Neural cell (in vitro differentiated cells): ENCODE results near the gene PAOX. TPM values are rescaled to one million over a fixed set of nuclear protein-coding genes. Genes with fewer than 3 reads are reported as not detected.

Experiments
- H2AFZ ChIP-seq: fragments of 200-600, 300-800 bp; sonication (generic), shearing (Covaris generic); 2 replicates; pipeline ENCODE4 v1.6.0; 2014; ENCODE audit warnings: low read depth, mild to moderate bottlenecking, antibody characterized with exemption, low read length, moderate library complexity
- H3F3A ChIP-seq: fragments of 200-600 bp; shearing (Covaris generic); 2 replicates; pipeline ENCODE4 v1.6.1; 2016; ENCODE audit warnings: mild to moderate bottlenecking, moderate library complexity, mixed read lengths, antibody characterized with exemption, low read length; ENCODE audit not compliant: insufficient read depth, poor library complexity, severe bottlenecking
- H3K27ac ChIP-seq: fragments of 200-600, 300-800 bp; sonication (generic), shearing (Covaris generic); 2 replicates; pipeline ENCODE4 v1.5.1; 2014; ENCODE audit warnings: mild to moderate bottlenecking, low read length, moderate library complexity
- H3K27me3 ChIP-seq: fragments of 300-800, 200-600 bp; sonication (generic), shearing (Covaris generic); 2 replicates; pipeline ENCODE4 v1.6.0; 2014; ENCODE audit warnings: mild to moderate bottlenecking, low read depth, low read length, moderate library complexity; ENCODE audit not compliant: insufficient read depth
- H3K36me3 ChIP-seq: fragments of 300-800, 200-600 bp; sonication (generic), shearing (Covaris generic); 2 replicates; pipeline ENCODE4 v1.5.1; 2014; ENCODE audit warnings: mild to moderate bottlenecking, antibody characterized with exemption, low read length, moderate library complexity; ENCODE audit not compliant: insufficient read depth
- H3K4me2 ChIP-seq: fragments of 300-800, 200-600 bp; sonication (generic), shearing (Covaris generic); 2 replicates; pipeline ENCODE4 v1.6.0; 2014; ENCODE audit warnings: mild to moderate bottlenecking, low read length
- H3K4me3 ChIP-seq: fragments of 300-800, 200-600 bp; sonication (generic), shearing (Covaris generic); 2 replicates; pipeline ENCODE4 v1.5.1; 2014; ENCODE audit warnings: mild to moderate bottlenecking, low read length, moderate library complexity
- H3K79me2 ChIP-seq: fragments of 200-600 bp; shearing (Covaris generic); replicated peaks from 2 replicates; pipeline ENCODE4 v1.6.0; 2014; ENCODE audit warnings: mild to moderate bottlenecking, low read length, moderate library complexity; ENCODE audit not compliant: insufficient read depth
- H3K9ac ChIP-seq: fragments of 300-800, 200-600 bp; sonication (generic), shearing (Covaris generic); 2 replicates; pipeline ENCODE4 v1.6.1; 2016; ENCODE audit warnings: mild to moderate bottlenecking, low read length, mixed read lengths
- H3K9me2 ChIP-seq: fragments of 200-600 bp; shearing (Covaris generic); 2 replicates; pipeline ENCODE4 v1.6.1; 2016; ENCODE audit warnings: mild to moderate bottlenecking, low read length, mixed read lengths; ENCODE audit not compliant: insufficient read depth
- H3K9me3 ChIP-seq: fragments of 200-600, 300-800 bp; sonication (generic), shearing (Covaris generic); 2 replicates; pipeline ENCODE4 v1.6.1; 2016; ENCODE audit warnings: mild to moderate bottlenecking, mixed run types, low read length, moderate library complexity, mixed read lengths
- H4K20me1 ChIP-seq: fragments of 200-600 bp; shearing (Covaris generic); 2 replicates; pipeline ENCODE4 v1.6.1; 2016; ENCODE audit warnings: mild to moderate bottlenecking, mixed run types; ENCODE audit not compliant: insufficient read depth
- CTCF ChIP-seq: fragments of 450-650 bp; IDR thresholded peaks from 2 replicates; pipeline ENCODE4 v1.5.1; 2014; ENCODE audit warnings: antibody characterized with exemption, mild to moderate bottlenecking, moderate library complexity; ENCODE audit not compliant: poor library complexity, severe bottlenecking
- EP300 ChIP-seq: fragments of 450-650 bp; conservative IDR thresholded peaks from 2 replicates; pipeline ENCODE4 v1.6.1; 2014; ENCODE audit warnings: antibody characterized with exemption, mild to moderate bottlenecking, moderate library complexity; ENCODE audit not compliant: poor library complexity, severe bottlenecking
- EZH2 ChIP-seq: fragments of 200-600, 300-800 bp; shearing (Covaris generic), sonication (generic); IDR thresholded peaks from 2 replicates; pipeline ENCODE4 v1.6.1; 2014; ENCODE audit warnings: antibody characterized with exemption, low read length, borderline replicate concordance, mild to moderate bottlenecking; ENCODE audit not compliant: insufficient read depth, poor library complexity, severe bottlenecking
- MXI1 ChIP-seq: fragments of 450-650 bp; conservative IDR thresholded peaks from 2 replicates; pipeline ENCODE4 v1.6.1; 2014; ENCODE audit warnings: antibody characterized with exemption, mild to moderate bottlenecking; ENCODE audit not compliant: poor library complexity, severe bottlenecking
- POLR2AphosphoS5 ChIP-seq: IDR thresholded peaks from 2 replicates; pipeline ENCODE4 v1.6.1; 2012
- RAD21 ChIP-seq: fragments of 450-650 bp; conservative IDR thresholded peaks from 2 replicates; pipeline ENCODE4 v1.6.1; 2014; ENCODE audit warnings: antibody characterized with exemption, mild to moderate bottlenecking, moderate library complexity
- REST ChIP-seq: IDR thresholded peaks from 2 replicates; pipeline ENCODE4 v1.6.1; 2012; ENCODE audit warnings: borderline replicate concordance
- SMC3 ChIP-seq: fragments of 450-650 bp; conservative IDR thresholded peaks from 2 replicates; pipeline ENCODE4 v1.6.1; 2014; ENCODE audit warnings: antibody characterized with exemption, mild to moderate bottlenecking, moderate library complexity; ENCODE audit not compliant: poor library complexity
- TAF1 ChIP-seq: IDR thresholded peaks from 2 replicates; pipeline ENCODE4 v1.6.1; 2012; ENCODE audit warnings: low read depth
- polyA plus RNA-seq: library from polyadenylated mRNA; depleted of rRNA; stranded (reverse); fragments of >200 nt; gene quantifications from 2 replicates; pipeline ENCODE4 v1.2.3, GENCODE V29; 2014

The PAOX gene
- polyA plus RNA-seq, 1 donor from 2014 or later, result 3.0 TPM

GRCh38 chr10:133439517-133440461, 60.7 kb downstream of the PAOX start:
- Histone ChIP-seq H3K9me3 (peaks cover 9% of the 10 kb centered on the region), H2AFZ (no peak overlapping the region)
- no peak for TF ChIP-seq CTCF
- no peak for TF ChIP-seq RAD21
- no peak for TF ChIP-seq EZH2
- no peak for TF ChIP-seq TAF1
- no peak for TF ChIP-seq REST
- TF ChIP-seq EP300, result no peak
- TF ChIP-seq SMC3, result no peak
- no peak for TF ChIP-seq POLR2AphosphoS5

GRCh38 chr10:133440633-133441285, 61.7 kb downstream of the PAOX start:
- no peak overlapping the region for H3K27ac ChIP-seq
- TF ChIP-seq MXI1 (no peak), REST (no peak), RAD21 (no peak)
- H3K79me2 ChIP-seq, result no peaks in the 10 kb centered on the region
- peaks cover 9% of the 10 kb centered on the region for H3K9me3 ChIP-seq
- no peaks in the 10 kb centered on the region for H3K9me2 ChIP-seq
- H3K9ac ChIP-seq, result no peak overlapping the region
- H2AFZ ChIP-seq, result no peak overlapping the region
- H4K20me1 ChIP-seq, result no peaks in the 10 kb centered on the region
- H3F3A ChIP-seq, result no peaks in the 10 kb centered on the region
- H3K4me2 ChIP-seq, result no peak overlapping the region
- H3K4me3 ChIP-seq, result no peak overlapping the region
- no peaks in the 10 kb centered on the region for H3K27me3 ChIP-seq
- no peaks in the 10 kb centered on the region for H3K36me3 ChIP-seq

More at GRCh38 chr10:133439517-133440461, 60.7 kb downstream of the PAOX start:
- Histone ChIP-seq H3K4me2 (no peak overlapping the region), H3K27me3 (no peaks in the 10 kb centered on the region), H3K27ac (no peak overlapping the region), H3K36me3 (no peaks in the 10 kb centered on the region), H3K9me2 (no peaks in the 10 kb centered on the region), H3K79me2 (no peaks in the 10 kb centered on the region), H4K20me1 (no peaks in the 10 kb centered on the region), H3K4me3 (no peak overlapping the region), H3F3A (no peaks in the 10 kb centered on the region), H3K9ac (no peak overlapping the region)
